ENCODE measurements around the gene FIBCD1. TPM values are rescaled to one million over a fixed set of nuclear protein-coding genes. Genes with fewer than 3 reads are reported as not detected.

FIBCD1 gene
- total RNA-seq, 1 experiment from 2014 or later: 7.1 TPM

DNA sequence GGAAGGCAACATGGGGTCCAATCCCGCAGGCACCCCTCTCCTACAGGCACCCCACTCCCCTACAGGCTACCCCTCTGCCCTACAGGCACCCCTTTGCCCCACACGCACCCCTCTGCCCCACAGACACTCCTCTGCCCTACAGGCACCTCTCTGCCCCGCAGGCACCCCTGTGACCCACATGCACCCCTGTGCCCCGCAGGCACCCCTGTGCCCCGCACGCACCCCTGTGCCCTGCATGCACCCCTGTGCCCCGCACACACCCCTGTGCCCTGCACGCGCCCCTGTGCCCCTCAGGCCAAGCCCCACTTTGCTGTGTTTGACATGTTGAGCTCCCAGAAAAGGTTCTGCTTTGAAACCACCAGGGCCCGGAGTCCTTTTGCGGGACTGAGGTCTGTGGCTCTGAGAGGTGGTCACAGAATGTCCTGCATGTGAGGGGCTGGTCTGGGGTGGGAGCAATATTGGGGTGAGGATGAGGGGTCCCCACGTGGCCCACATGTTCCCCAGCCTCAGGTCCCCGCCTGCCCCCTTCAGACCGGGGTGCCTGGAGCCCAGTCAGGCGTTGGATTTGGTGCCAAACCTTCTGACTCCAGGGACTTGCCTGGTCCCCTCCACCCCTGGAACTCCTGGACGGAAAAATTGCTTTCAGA is 41.8 kb downstream of the FIBCD1 start:
- DNase-seq: no peak
- Histone ChIP-seq H4K91ac (ENCODE audit: insufficient read length, low read depth, low read length) (no peak overlapping the region), H3K56ac (ENCODE audit: insufficient read length, low read depth, low read length) (no peak overlapping the region), H2BK5ac (ENCODE audit: insufficient read length, low read length) (no peak overlapping the region), H4K5ac (ENCODE audit: insufficient read length, low read depth, low read length) (no peak overlapping the region), H3K27me3 (ENCODE audit: insufficient read depth, low read length) (no peaks in the 10 kb centered on the region), H4K8ac (replicated peaks; ENCODE audit: insufficient read length, low read depth, low read length) (no peak overlapping the region), H3K14ac (ENCODE audit: insufficient read depth, low read length) (no peak overlapping the region), H3K27ac (ENCODE audit: insufficient read length, low read depth, low read length) (no peak overlapping the region), H3T11ph (ENCODE audit: low read length) (no peak overlapping the region), H3K4ac (ENCODE audit: low read depth, low read length) (no peak overlapping the region), H3K79me2 (ENCODE audit: insufficient read depth, low read length) (no peaks in the 10 kb centered on the region), H3K79me1 (ENCODE audit: insufficient read depth, low read depth, low read length, poor library complexity, severe bottlenecking) (no peaks in the 10 kb centered on the region), H3K4me2 (ENCODE audit: insufficient read depth, insufficient read length, low read length) (no peak overlapping the region), H2BK20ac (ENCODE audit: low read depth, low read length, poor library complexity, severe bottlenecking) (no peak overlapping the region), H3K23ac (ENCODE audit: insufficient read length, low read depth, low read length) (no peak overlapping the region), H4K20me1 (ENCODE audit: control insufficient read depth, insufficient read depth, insufficient read length) (no peaks in the 10 kb centered on the region), H3K23me2 (ENCODE audit: insufficient read length, low read depth, low read length, poor library complexity, severe bottlenecking) (no peaks in the 10 kb centered on the region), H3K9ac (ENCODE audit: extremely low read depth, insufficient read length, low read length) (no peak overlapping the region), H2BK12ac (ENCODE audit: insufficient read length, low read depth, low read length) (no peak overlapping the region), H2AFZ (ENCODE audit: low read length) (no peak overlapping the region), H3K18ac (ENCODE audit: insufficient read length, low read depth, low read length) (no peak overlapping the region), H2BK15ac (ENCODE audit: low read depth, low read length) (no peak overlapping the region), H3K9me3 (ENCODE audit: control insufficient read depth, low read depth, low read length) (no peaks in the 10 kb centered on the region), H2AK5ac (ENCODE audit: insufficient read length, low read length) (no peak overlapping the region), H2BK120ac (ENCODE audit: low read depth, low read length, poor library complexity, severe bottlenecking) (no peak overlapping the region), H3K4me1 (ENCODE audit: insufficient read depth, low read length) (no peaks in the 10 kb centered on the region)
- Mint-ChIP-seq H3K36me3 (ENCODE audit: insufficient read depth in 1 of 3, low read depth in 3 of 3) (peaks cover 0 to 12% (median 0%) of the 10 kb centered on the region in 3 experiments; a peak in 3 of 7 replicates), H3K4me3 (no peak overlapping the region), H3K27me3 (ENCODE audit: low read depth) (peaks cover 3% of the 10 kb centered on the region; the same call in 1 of the 2 replicates), H3K9me3 (no peaks in the 10 kb centered on the region; a peak in 1 of 5 replicates), H3K4me1 (peaks cover 2 to 9% of the 10 kb centered on the region in 2 experiments; a peak in 1 of 4 replicates), H3K27ac (no peak overlapping the region)
- no CpG with 5 or more reads among the region's 16 CpGs for WGBS (ENCODE audit: extremely low coverage, insufficient read length, low lambda C conversion rate)
- TF ChIP-seq, protein P1, sequence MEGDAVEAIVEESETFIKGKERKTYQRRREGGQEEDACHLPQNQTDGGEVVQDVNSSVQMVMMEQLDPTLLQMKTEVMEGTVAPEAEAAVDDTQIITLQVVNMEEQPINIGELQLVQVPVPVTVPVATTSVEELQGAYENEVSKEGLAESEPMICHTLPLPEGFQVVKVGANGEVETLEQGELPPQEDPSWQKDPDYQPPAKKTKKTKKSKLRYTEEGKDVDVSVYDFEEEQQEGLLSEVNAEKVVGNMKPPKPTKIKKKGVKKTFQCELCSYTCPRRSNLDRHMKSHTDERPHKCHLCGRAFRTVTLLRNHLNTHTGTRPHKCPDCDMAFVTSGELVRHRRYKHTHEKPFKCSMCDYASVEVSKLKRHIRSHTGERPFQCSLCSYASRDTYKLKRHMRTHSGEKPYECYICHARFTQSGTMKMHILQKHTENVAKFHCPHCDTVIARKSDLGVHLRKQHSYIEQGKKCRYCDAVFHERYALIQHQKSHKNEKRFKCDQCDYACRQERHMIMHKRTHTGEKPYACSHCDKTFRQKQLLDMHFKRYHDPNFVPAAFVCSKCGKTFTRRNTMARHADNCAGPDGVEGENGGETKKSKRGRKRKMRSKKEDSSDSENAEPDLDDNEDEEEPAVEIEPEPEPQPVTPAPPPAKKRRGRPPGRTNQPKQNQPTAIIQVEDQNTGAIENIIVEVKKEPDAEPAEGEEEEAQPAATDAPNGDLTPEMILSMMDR (conservative IDR thresholded peaks at IDR 0.05): no peak

Data from H9 (cell line).